Cardiac muscle cell (in vitro differentiated cells and primary cell): ENCODE data around the gene ARRDC3. TPM values are rescaled to one million over a fixed set of nuclear protein-coding genes. Genes with fewer than 3 reads are reported as not detected.

ENCODE experiments used
- DNase-seq, 2 donors: peaks; one replicate each; pipeline versions ENCODE4 v3.0.0 to v3.0.0-alpha.2; 2010 to 2017; ENCODE audit warnings: low read depth in 1 of 2, low spot score in 1 of 2
- H3K27ac ChIP-seq: fragments of 200-600 bp; sonication (generic); 2 replicates; pipeline ENCODE4 v1.5.1; 2016
- H3K27me3 ChIP-seq: fragments of 200-600 bp; sonication (generic); 2 replicates; pipeline ENCODE4 v1.6.0; 2016; ENCODE audit warnings: control low read depth
- H3K36me3 ChIP-seq: fragments of 200-600 bp; sonication (generic); 2 replicates; pipeline ENCODE4 v1.5.1; 2016; ENCODE audit warnings: control low read depth
- H3K4me1 ChIP-seq: fragments of 200-600 bp; sonication (generic); 2 replicates; pipeline ENCODE4 v1.8.1; 2017; ENCODE audit warnings: low read depth, mild to moderate bottlenecking, mixed run types
- H3K4me3 ChIP-seq: fragments of 200-600 bp; sonication (generic); 2 replicates; pipeline ENCODE4 v1.5.1; 2016; ENCODE audit warnings: mild to moderate bottlenecking
- H3K9me3 ChIP-seq: fragments of 200-600 bp; sonication (generic); 2 replicates; pipeline ENCODE4 v1.5.1; 2017; ENCODE audit warnings: low read depth, mild to moderate bottlenecking, control low read depth
- polyA plus RNA-seq: library from polyadenylated mRNA; unstranded; fragments of >200 nt; fragmentation: Nextera tagmentation; extraction: Ambion mirVana; gene quantifications from 2 replicates; pipeline ENCODE4 v1.2.1, GENCODE V29; 2016
- total RNA-seq: library from RNA; depleted of rRNA; stranded (reverse); fragments of >200 nt; gene quantifications from 2 replicates; pipeline ENCODE4 v1.2.3, GENCODE V29; 2016
- TF ChIP-seq, protein P1 (sequence below): IDR thresholded peaks from 2 replicates; pipeline ENCODE4 v1.5.1; 2012; ENCODE audit warnings: low read depth, mild to moderate bottlenecking, low read length

ARRDC3 gene
- total and polyA plus RNA-seq, 2 experiments from 2014 or later: 56.8 to 75.8 TPM

DNA sequence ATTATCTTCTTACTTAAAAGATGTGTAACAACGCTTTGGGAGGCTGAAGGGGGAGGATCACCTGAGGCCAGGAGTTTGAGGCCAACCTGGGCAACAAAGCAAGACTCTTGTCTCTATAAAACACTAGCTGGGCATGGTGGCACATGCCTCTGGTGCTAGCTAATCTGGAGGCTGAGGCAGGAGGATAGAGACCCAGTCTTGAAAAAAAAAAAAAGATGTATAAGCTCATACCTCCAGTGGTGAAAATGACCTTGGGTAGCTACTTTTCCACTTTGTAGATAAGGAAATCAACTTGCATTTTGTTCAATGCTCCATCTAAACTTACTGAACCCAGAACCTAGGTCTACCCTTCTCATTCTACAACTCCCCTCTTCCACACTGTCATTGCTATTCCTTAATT, 16.6 kb downstream of the ARRDC3 start:
- no peak for DNase-seq
- Histone ChIP-seq H3K4me3 (no peak overlapping the region), H3K36me3 (peaks cover 33% of the 10 kb centered on the region), H3K27ac (no peak overlapping the region), H3K27me3 (no peaks in the 10 kb centered on the region), H3K9me3 (no peaks in the 10 kb centered on the region), H3K4me1 (no peaks in the 10 kb centered on the region)
- TF ChIP-seq, protein P1, sequence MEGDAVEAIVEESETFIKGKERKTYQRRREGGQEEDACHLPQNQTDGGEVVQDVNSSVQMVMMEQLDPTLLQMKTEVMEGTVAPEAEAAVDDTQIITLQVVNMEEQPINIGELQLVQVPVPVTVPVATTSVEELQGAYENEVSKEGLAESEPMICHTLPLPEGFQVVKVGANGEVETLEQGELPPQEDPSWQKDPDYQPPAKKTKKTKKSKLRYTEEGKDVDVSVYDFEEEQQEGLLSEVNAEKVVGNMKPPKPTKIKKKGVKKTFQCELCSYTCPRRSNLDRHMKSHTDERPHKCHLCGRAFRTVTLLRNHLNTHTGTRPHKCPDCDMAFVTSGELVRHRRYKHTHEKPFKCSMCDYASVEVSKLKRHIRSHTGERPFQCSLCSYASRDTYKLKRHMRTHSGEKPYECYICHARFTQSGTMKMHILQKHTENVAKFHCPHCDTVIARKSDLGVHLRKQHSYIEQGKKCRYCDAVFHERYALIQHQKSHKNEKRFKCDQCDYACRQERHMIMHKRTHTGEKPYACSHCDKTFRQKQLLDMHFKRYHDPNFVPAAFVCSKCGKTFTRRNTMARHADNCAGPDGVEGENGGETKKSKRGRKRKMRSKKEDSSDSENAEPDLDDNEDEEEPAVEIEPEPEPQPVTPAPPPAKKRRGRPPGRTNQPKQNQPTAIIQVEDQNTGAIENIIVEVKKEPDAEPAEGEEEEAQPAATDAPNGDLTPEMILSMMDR: no peak

DNA sequence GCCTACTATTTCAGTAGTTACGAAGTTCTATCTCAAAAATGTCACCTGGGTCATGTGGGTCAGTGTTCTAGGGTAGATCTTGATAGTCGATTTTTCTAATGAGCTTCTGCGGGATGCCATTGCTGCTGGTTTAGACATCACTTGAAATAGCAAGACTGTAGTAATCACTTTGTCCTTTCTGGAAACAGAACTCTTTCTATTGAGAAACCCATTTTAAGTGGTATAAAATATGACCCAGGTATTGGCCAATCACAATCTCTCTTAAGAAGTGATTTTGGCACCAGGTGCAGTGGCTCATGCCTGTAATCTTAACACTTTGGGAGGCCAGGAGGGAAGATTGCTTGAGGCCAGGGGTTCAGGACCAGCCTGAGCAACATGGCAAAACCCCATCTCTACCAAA, 17.6 kb downstream of the ARRDC3 start:
- peaks cover 25% of the 10 kb centered on the region for H3K36me3 ChIP-seq
- DNase-seq: no peak
- H3K4me1 ChIP-seq: no peaks in the 10 kb centered on the region
- TF ChIP-seq, protein P1: no peak
- H3K9me3 ChIP-seq: no peaks in the 10 kb centered on the region
- H3K27ac ChIP-seq: no peak overlapping the region
- no peak overlapping the region for H3K4me3 ChIP-seq
- no peaks in the 10 kb centered on the region for H3K27me3 ChIP-seq

DNA sequence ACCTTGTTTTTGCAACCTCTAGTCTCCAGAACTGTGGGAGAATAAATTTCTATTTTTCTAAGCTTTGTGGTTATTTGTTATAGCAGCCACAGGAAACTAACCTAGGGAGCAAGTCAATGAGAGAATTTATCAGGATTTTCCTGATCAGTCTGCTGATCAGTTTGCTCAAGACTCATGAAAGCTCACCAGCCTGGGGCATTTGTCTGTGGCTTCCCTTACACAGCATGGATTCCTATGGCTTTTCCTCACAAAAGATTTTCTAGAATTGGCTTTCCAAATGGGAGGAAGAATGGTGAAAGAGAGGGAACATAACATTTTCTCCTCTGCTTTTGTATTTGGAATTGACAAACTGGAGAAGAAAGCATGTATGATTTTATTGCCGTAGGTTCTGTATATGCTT, 20.2 kb downstream of the ARRDC3 start:
- no peaks in the 10 kb centered on the region for H3K4me1 ChIP-seq
- H3K27ac ChIP-seq: no peak overlapping the region
- no peak for DNase-seq
- H3K9me3 ChIP-seq: no peaks in the 10 kb centered on the region
- H3K4me3 ChIP-seq: no peak overlapping the region
- no peaks in the 10 kb centered on the region for H3K36me3 ChIP-seq
- no peaks in the 10 kb centered on the region for H3K27me3 ChIP-seq
- TF ChIP-seq, protein P1: no peak

DNA sequence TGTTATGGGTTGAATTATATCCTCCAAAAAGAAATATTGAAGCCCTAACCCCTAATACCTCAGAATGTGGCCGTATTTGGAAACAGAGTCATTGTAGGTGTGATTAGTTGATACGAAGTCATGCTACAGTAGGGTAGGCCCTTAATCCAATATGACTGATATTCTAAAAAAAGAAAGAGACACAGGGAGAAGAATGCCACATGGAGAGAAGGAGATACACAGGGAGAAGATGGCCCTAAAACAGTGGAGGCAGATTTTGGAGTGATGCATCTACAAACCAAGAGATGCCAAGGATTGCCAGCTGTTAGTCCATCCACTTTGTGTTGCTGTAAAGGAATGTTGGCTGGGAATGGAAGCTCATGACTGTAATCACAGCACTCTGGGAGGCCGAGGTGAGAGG, 21.3 kb downstream of the ARRDC3 start:
- Histone ChIP-seq H3K4me1 (peaks cover 5% of the 10 kb centered on the region), H3K9me3 (no peaks in the 10 kb centered on the region), H3K4me3 (no peak overlapping the region), H3K36me3 (no peaks in the 10 kb centered on the region), H3K27me3 (no peaks in the 10 kb centered on the region), H3K27ac (no peak overlapping the region)
- no peak for DNase-seq
- TF ChIP-seq, protein P1: no peak

DNA sequence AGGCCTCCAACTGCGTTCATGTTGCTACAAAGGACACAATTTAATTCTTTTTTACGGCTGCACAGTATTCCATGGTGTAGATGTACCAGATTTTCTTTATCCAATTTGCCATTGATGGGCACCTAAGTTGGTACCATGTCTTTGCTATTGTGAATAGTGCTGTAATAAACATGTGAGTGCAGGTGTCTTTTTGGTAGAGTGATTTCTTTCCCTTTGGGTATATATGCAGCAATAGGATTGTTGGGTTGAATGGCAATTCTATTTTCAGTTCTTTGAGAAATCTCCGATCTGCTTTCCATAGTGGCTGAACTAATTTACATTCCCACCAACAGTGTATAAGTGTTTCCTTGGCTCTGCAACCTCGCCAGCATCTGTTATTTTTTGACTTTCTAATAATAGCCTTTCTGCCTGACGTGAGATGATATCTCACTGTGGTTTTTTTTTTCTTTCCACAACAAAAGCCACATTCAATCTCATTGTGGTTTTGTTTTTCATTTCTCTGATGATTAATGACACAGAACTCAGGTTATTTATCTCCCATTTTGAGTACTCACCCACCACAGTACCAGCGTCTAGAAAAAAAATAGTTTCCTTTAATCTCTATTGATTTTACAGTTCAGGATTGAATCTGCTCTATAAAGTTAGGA, 21.9 kb downstream of the ARRDC3 start:
- H3K36me3 ChIP-seq: no peaks in the 10 kb centered on the region
- H3K4me3 ChIP-seq: no peak overlapping the region
- no peak overlapping the region for H3K27ac ChIP-seq
- no peak for DNase-seq
- H3K4me1 ChIP-seq: peaks cover 5% of the 10 kb centered on the region
- no peaks in the 10 kb centered on the region for H3K9me3 ChIP-seq
- H3K27me3 ChIP-seq: no peaks in the 10 kb centered on the region
- TF ChIP-seq, protein P1: no peak
